ENCODE measurements around the gene GNG7.
"Not testable (repeated sequence)": the region's sequence is repeated elsewhere in the genome, so short reads cannot be mapped to it uniquely, and the experiment has no call there.

Gene GNG7

DNA sequence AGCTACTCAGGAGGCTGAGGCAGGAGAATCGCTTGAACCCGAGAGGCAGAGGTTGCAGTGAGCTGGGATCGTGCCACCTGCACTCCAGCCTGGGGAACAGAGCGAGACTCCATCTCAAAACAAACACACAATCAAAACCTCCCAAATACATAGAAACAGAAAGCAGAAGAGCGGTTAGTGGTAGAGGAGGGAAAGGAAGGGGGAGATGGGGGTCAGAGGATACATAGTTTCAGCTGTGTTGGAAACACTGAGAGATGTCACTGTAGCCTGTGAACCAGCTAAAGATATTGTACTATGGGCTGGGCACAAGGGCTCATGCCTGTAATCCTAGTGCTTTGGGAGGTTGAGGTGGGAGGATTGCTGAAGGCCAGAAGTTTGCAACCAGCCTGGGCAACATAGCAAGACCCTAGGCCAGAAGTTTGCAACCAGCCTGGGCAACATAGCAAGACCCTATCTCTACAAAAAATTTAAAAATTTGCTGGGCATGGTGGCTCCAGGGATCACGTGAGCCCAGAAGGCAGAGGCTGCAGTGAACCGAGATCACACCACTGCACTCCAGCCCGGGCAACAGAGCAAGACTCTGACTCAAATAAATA lies 49.9 kb downstream of the GNG7 start:
- Histone ChIP-seq H3K27me3 (replicated peaks in 2 of 5; ENCODE audit: control insufficient read depth in 4 of 5, insufficient read depth in 5 of 5, low read length in 4 of 5) (no peaks in the 10 kb centered on the region), H3K9me3 (ENCODE audit: control extremely low read depth in 1 of 5, control insufficient read depth in 4 of 5, insufficient read depth in 2 of 5, low read depth in 1 of 5, low read length in 4 of 5) (no peaks in the 10 kb centered on the region), H3K27ac (ENCODE audit: insufficient read depth in 1 of 2, low read depth in 1 of 2, low read length in 2 of 2, poor library complexity in 1 of 2, severe bottlenecking in 2 of 2) (no peak overlapping the region), H3K4me3 (ENCODE audit: control insufficient read depth in 1 of 7, extremely low read depth in 1 of 7, insufficient read depth in 4 of 7, low read depth in 2 of 7, low read length in 6 of 7) (no peak overlapping the region), H3K4me1 (ENCODE audit: control extremely low read depth in 1 of 4, control insufficient read depth in 4 of 4, insufficient read depth in 4 of 4, low read length in 3 of 4) (no peaks in the 10 kb centered on the region), H3K36me3 (ENCODE audit: control insufficient read depth in 4 of 4, insufficient read depth in 4 of 4, low read length in 3 of 4) (no peaks in the 10 kb centered on the region)
- DNase-seq = no peak
- POLR2A ChIA-PET = no interaction called here
- CTCF ChIA-PET = interaction anchor here (0.6 to 1.9 kb wide), 4 partner anchors 9 to 97 kb away, joined by 3 to 10 read pairs (median 4); no protein-coding TSS in a partner anchor
- 100% methylated on average over 1 of the region's 8 CpGs for WGBS (ENCODE audit: insufficient coverage)

- H3K27ac ChIP-seq (ENCODE audit: insufficient read depth in 1 of 2, low read depth in 1 of 2, low read length in 2 of 2, poor library complexity in 1 of 2, severe bottlenecking in 2 of 2); H3K9me3 ChIP-seq (ENCODE audit: control extremely low read depth in 1 of 5, control insufficient read depth in 4 of 5, insufficient read depth in 2 of 5, low read depth in 1 of 5, low read length in 4 of 5); H3K36me3 ChIP-seq (ENCODE audit: control insufficient read depth in 4 of 4, insufficient read depth in 4 of 4, low read length in 3 of 4); H3K4me3 ChIP-seq (ENCODE audit: control insufficient read depth in 1 of 7, extremely low read depth in 1 of 7, insufficient read depth in 4 of 7, low read depth in 2 of 7, low read length in 6 of 7); H3K4me1 ChIP-seq (ENCODE audit: control extremely low read depth in 1 of 4, control insufficient read depth in 4 of 4, insufficient read depth in 4 of 4, low read length in 3 of 4); DNase-seq; H3K27me3 ChIP-seq (replicated peaks in 2 of 5; ENCODE audit: control insufficient read depth in 4 of 5, insufficient read depth in 5 of 5, low read length in 4 of 5); POLR2A ChIA-PET: not testable (repeated sequence)
- 89% methylated on average over 3 of the region's 7 CpGs for WGBS (ENCODE audit: insufficient coverage)
- CTCF ChIA-PET = interaction anchor here (0.6 to 1.6 kb wide), 3 partner anchors 10 to 98 kb away, joined by 3 to 4 read pairs (median 3); no protein-coding TSS in a partner anchor
These were observed 51.3 kb downstream of the GNG7 start for GRCh38 chr19:2651002-2651733.

GRCh38 chr19:2650515-2650914 lies 52.0 kb downstream of the GNG7 start:
- ChIA-PET CTCF (interaction anchor here (0.8 to 1.6 kb wide), 2 partner anchors 11 to 98 kb away, joined by 3 to 4 read pairs; no protein-coding TSS in a partner anchor), POLR2A (no interaction called here)
- H3K27me3 ChIP-seq (replicated peaks in 2 of 5; ENCODE audit: control insufficient read depth in 4 of 5, insufficient read depth in 5 of 5, low read length in 4 of 5) = no peaks in the 10 kb centered on the region
- no peaks in the 10 kb centered on the region for H3K9me3 ChIP-seq (ENCODE audit: control extremely low read depth in 1 of 5, control insufficient read depth in 4 of 5, insufficient read depth in 2 of 5, low read depth in 1 of 5, low read length in 4 of 5)
- H3K36me3 ChIP-seq (ENCODE audit: control insufficient read depth in 4 of 4, insufficient read depth in 4 of 4, low read length in 3 of 4) = peaks cover 0 to 3% (median 1%) of the 10 kb centered on the region in 4 experiments
- H3K27ac ChIP-seq (ENCODE audit: insufficient read depth in 1 of 2, low read depth in 1 of 2, low read length in 2 of 2, poor library complexity in 1 of 2, severe bottlenecking in 2 of 2) = no peak overlapping the region
- DNase-seq = no peak
- WGBS (ENCODE audit: insufficient coverage) = 96% methylated on average over 21 of the region's 21 CpGs
- no peak overlapping the region for H3K4me3 ChIP-seq (ENCODE audit: control insufficient read depth in 1 of 7, extremely low read depth in 1 of 7, insufficient read depth in 4 of 7, low read depth in 2 of 7, low read length in 6 of 7)
- H3K4me1 ChIP-seq (ENCODE audit: control extremely low read depth in 1 of 4, control insufficient read depth in 4 of 4, insufficient read depth in 4 of 4, low read length in 3 of 4) = no peaks in the 10 kb centered on the region

DNA sequence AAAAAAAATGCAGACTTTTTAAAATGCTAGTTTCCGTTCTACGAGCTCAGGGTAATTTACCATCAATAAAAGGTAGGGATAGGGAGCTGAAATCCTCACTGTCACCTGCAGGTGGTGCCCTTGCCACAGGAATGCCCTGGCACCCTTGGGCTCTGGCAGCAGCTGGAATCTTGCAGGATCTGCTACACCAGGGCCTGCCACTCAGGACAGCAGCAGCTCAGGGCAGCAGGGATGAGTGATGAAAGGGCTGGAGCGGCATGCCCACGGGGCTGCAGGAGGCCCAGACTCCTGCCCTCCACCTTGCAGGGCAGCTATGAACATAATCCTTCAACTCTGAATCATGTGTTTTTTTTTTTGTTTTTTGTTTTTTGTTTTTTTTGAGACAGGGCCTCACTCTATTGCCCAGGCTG lies 54.0 kb downstream of the GNG7 start:
- Histone ChIP-seq H3K4me1 (ENCODE audit: control extremely low read depth in 1 of 4, control insufficient read depth in 4 of 4, insufficient read depth in 4 of 4, low read length in 3 of 4) (no peaks in the 10 kb centered on the region), H3K4me3 (ENCODE audit: control insufficient read depth in 1 of 7, extremely low read depth in 1 of 7, insufficient read depth in 4 of 7, low read depth in 2 of 7, low read length in 6 of 7) (no peak overlapping the region), H3K27ac (ENCODE audit: insufficient read depth in 1 of 2, low read depth in 1 of 2, low read length in 2 of 2, poor library complexity in 1 of 2, severe bottlenecking in 2 of 2) (no peak overlapping the region), H3K36me3 (ENCODE audit: control insufficient read depth in 4 of 4, insufficient read depth in 4 of 4, low read length in 3 of 4) (peaks cover 0 to 5% (median 3%) of the 10 kb centered on the region in 4 experiments), H3K9me3 (ENCODE audit: control extremely low read depth in 1 of 5, control insufficient read depth in 4 of 5, insufficient read depth in 2 of 5, low read depth in 1 of 5, low read length in 4 of 5) (no peaks in the 10 kb centered on the region), H3K27me3 (replicated peaks in 2 of 5; ENCODE audit: control insufficient read depth in 4 of 5, insufficient read depth in 5 of 5, low read length in 4 of 5) (no peaks in the 10 kb centered on the region)
- 40% methylated on average over 3 of the region's 4 CpGs for WGBS (ENCODE audit: insufficient coverage)
- peak; percentile 87 to 95 (median 92) for DNase-seq
- ChIA-PET POLR2A (interaction anchor here (0.7 to 1.5 kb wide), 4 partner anchors 91 to 302 kb away, joined by 3 to 6 read pairs (median 5); partner anchors contain the start of gene SLC39A3), CTCF (interaction anchor here (0.6 to 5.5 kb wide), 34 partner anchors 8 to 304 kb away, joined by 3 to 68 read pairs (median 4); partner anchors contain the start of genes SGTA, SLC39A3 and ZNF555)

DNA sequence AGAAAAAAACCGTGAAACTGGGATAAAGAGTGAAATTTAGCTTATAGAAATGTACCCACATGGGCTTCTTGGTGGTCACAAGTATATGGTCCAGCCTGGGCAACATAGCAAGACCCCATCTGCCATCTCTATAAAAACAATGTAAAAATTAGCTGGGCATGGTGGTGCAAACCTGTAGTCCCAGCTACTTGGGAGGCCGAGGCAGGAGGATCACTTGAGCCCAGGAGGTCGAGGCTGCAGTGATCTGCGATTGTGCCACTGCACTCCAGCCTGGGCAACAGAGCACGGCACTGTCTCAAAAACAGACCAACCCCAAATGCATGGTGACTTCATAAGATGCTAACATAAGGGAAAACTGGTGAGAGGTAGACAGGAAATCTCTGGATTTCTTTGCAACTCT lies 54.4 kb downstream of the GNG7 start:
- H3K4me1 ChIP-seq (ENCODE audit: control extremely low read depth in 1 of 4, control insufficient read depth in 4 of 4, insufficient read depth in 4 of 4, low read length in 3 of 4) = no peaks in the 10 kb centered on the region
- H3K27me3 ChIP-seq (replicated peaks in 2 of 5; ENCODE audit: control insufficient read depth in 4 of 5, insufficient read depth in 5 of 5, low read length in 4 of 5) = no peaks in the 10 kb centered on the region
- 60% methylated on average over 3 of the region's 5 CpGs for WGBS (ENCODE audit: insufficient coverage)
- no peak for DNase-seq
- ChIA-PET CTCF (interaction anchor here (0.6 to 5.5 kb wide), 34 partner anchors 8 to 304 kb away, joined by 3 to 68 read pairs (median 4); partner anchors contain the start of genes SGTA, SLC39A3 and ZNF555), POLR2A (interaction anchor here (0.7 to 1.5 kb wide), 4 partner anchors 92 to 302 kb away, joined by 3 to 6 read pairs (median 5); partner anchors contain the start of gene SLC39A3)
- H3K27ac ChIP-seq (ENCODE audit: insufficient read depth in 1 of 2, low read depth in 1 of 2, low read length in 2 of 2, poor library complexity in 1 of 2, severe bottlenecking in 2 of 2) = no peak overlapping the region
- no peak overlapping the region for H3K4me3 ChIP-seq (ENCODE audit: control insufficient read depth in 1 of 7, extremely low read depth in 1 of 7, insufficient read depth in 4 of 7, low read depth in 2 of 7, low read length in 6 of 7)
- H3K9me3 ChIP-seq (ENCODE audit: control extremely low read depth in 1 of 5, control insufficient read depth in 4 of 5, insufficient read depth in 2 of 5, low read depth in 1 of 5, low read length in 4 of 5) = no peaks in the 10 kb centered on the region
- peaks cover 0 to 5% (median 3%) of the 10 kb centered on the region in 4 experiments for H3K36me3 ChIP-seq (ENCODE audit: control insufficient read depth in 4 of 4, insufficient read depth in 4 of 4, low read length in 3 of 4)

- CTCF ChIA-PET = interaction anchor here (1.3 to 5.5 kb wide), 6 partner anchors 11 to 227 kb away, joined by 3 to 68 read pairs (median 5); no protein-coding TSS in a partner anchor
- POLR2A ChIA-PET = no interaction called here
These were observed 55.5 kb downstream of the GNG7 start for GRCh38 chr19:2646866-2647535.

More at GRCh38 chr19:2646866-2647535, 55.5 kb downstream of the GNG7 start:
- Histone ChIP-seq H3K27ac (ENCODE audit: insufficient read depth in 1 of 2, low read depth in 1 of 2, low read length in 2 of 2, poor library complexity in 1 of 2, severe bottlenecking in 2 of 2) (no peak overlapping the region), H3K4me1 (ENCODE audit: control extremely low read depth in 1 of 4, control insufficient read depth in 4 of 4, insufficient read depth in 4 of 4, low read length in 3 of 4) (no peaks in the 10 kb centered on the region), H3K27me3 (replicated peaks in 2 of 5; ENCODE audit: control insufficient read depth in 4 of 5, insufficient read depth in 5 of 5, low read length in 4 of 5) (no peaks in the 10 kb centered on the region), H3K9me3 (ENCODE audit: control extremely low read depth in 1 of 5, control insufficient read depth in 4 of 5, insufficient read depth in 2 of 5, low read depth in 1 of 5, low read length in 4 of 5) (no peaks in the 10 kb centered on the region), H3K4me3 (ENCODE audit: control insufficient read depth in 1 of 7, extremely low read depth in 1 of 7, insufficient read depth in 4 of 7, low read depth in 2 of 7, low read length in 6 of 7) (no peak overlapping the region), H3K36me3 (ENCODE audit: control insufficient read depth in 4 of 4, insufficient read depth in 4 of 4, low read length in 3 of 4) (peaks cover 0 to 5% (median 3%) of the 10 kb centered on the region in 4 experiments)
- 95% methylated on average over 15 of the region's 20 CpGs for WGBS (ENCODE audit: insufficient coverage)
- DNase-seq = no peak
